ENCODE results near the gene ACTG1. TPM values are rescaled to one million over a fixed set of nuclear protein-coding genes. Genes with fewer than 3 reads are reported as not detected.

Gene ACTG1
- total and polyA plus RNA-seq, 9 of the 15 experiments (the other 6 are each of a cell fraction or from before 2014, with no cell fraction given) = 224 to 1,775 (median 568) TPM

GRCh38 chr17:81484195-81484979, 28.2 kb downstream of the ACTG1 start (continued):
- TF ChIP-seq ZBTB40 (IDR thresholded peaks at IDR 0.05) (0 out of 2 replicates have a peak, but pooled peaks have one; percentile 28), ZBTB40 (CRISPR knock-in tag; IDR thresholded peaks at IDR 0.05) (no peak), L3MBTL2 (IDR thresholded peaks at IDR 0.05) (peak; percentile 96), PYGO2 (tag; IDR thresholded peaks at IDR 0.05) (no peak), HNRNPLL (IDR thresholded peaks at IDR 0.05; ENCODE audit: low read depth, low read length, poor library complexity, severe bottlenecking) (peak; percentile 39), SOX6 (IDR thresholded peaks at IDR 0.05) (no peak), HMGN3 (IDR thresholded peaks at IDR 0.05; ENCODE audit: borderline replicate concordance, extremely low read depth, insufficient read length, low read depth, low read length) (no peak), ESRRA (IDR thresholded peaks at IDR 0.05; ENCODE audit: borderline replicate concordance, low read depth) (peak; percentile 62; the same call in 1 of the 2 replicates), ZBTB49 (CRISPR knock-in tag; IDR thresholded peaks at IDR 0.05; ENCODE audit: borderline replicate concordance) (no peak), THRAP3 (IDR thresholded peaks at IDR 0.05; ENCODE audit: borderline replicate concordance) (no peak), TEAD1 (CRISPR knock-in tag; IDR thresholded peaks at IDR 0.05) (peak in 1 of 2 experiments; percentile 91; a peak in 2 of 4 replicates), NBN (IDR thresholded peaks at IDR 0.05; ENCODE audit: low read depth) (no peak), ERF (CRISPR knock-in tag; IDR thresholded peaks at IDR 0.05) (0 out of 2 replicates have a peak, but pooled peaks have one; percentile 65), MEIS2 (IDR thresholded peaks at IDR 0.05; ENCODE audit: partially characterized antibody) (peak; percentile 26), SIN3B (IDR thresholded peaks at IDR 0.05; ENCODE audit: low read depth) (peak; percentile 75; the same call in 1 of the 2 replicates)

Measured in K562 (cell line).